Caco-2 (cell line): ENCODE measurements around the gene CMTM4. TPM values are rescaled to one million over a fixed set of nuclear protein-coding genes. Genes with fewer than 3 reads are reported as not detected.
A peak's percentile ranks its signal among the peaks of the same experiment; 100 is the strongest.

ENCODE experiments used
- BruUV-seq: library from RNA; stranded (reverse); fragments of 400-500 nt; replicated peaks from 2 replicates; lab custom pipeline; 2021; lab: Mats Ljungman, UMichigan
- CTCF ChIA-PET: fragments of 300-600 bp; sonication (Branson Sonifier 250); formaldehyde crosslinking; loops from one replicate; lab custom pipeline; 2022; ENCODE audit warnings: antibody characterized with exemption; lab: Charles Lee
- POLR2A ChIA-PET: fragments of 300-600 bp; sonication (Branson Sonifier 250); formaldehyde crosslinking; loops from one replicate; lab custom pipeline; 2022; ENCODE audit warnings: antibody characterized with exemption; lab: Charles Lee
- DNase-seq, 2 experiments: peaks; one replicate each; pipeline versions ENCODE4 v3.0.0 to v3.0.0-alpha.2; 2020 to 2022
- H3K27me3 ChIP-seq: replicated peaks from 2 replicates; pipeline ENCODE4 v1.6.0; 2011; ENCODE audit warnings: low read length; ENCODE audit not compliant: control insufficient read depth, insufficient read depth
- H3K36me3 ChIP-seq: 2 replicates; pipeline ENCODE4 v1.5.1; 2011; ENCODE audit warnings: low read length; ENCODE audit not compliant: control insufficient read depth, insufficient read depth
- H3K4me1 ChIP-seq: fragments of 250-450 bp; sonication (Bioruptor Pico); 2 replicates; pipeline ENCODE4 v1.5.1; 2020; ENCODE audit warnings: mild to moderate bottlenecking
- H3K4me3 ChIP-seq: 2 replicates; pipeline ENCODE4 v1.5.1; 2011; ENCODE audit warnings: low read depth, mild to moderate bottlenecking, control low read depth, low read length
- H3K9me3 ChIP-seq: fragments of 250-450 bp; sonication (Bioruptor Pico); 2 replicates; pipeline ENCODE4 v1.5.1; 2020; ENCODE audit warnings: mild to moderate bottlenecking, moderate library complexity
- H3K27ac Mint-ChIP-seq: one replicate; pipeline ENCODE4 v1.8.0; 2022; ENCODE audit warnings: mixed read lengths; ENCODE audit not compliant: unreplicated experiment
- H3K27me3 Mint-ChIP-seq: one replicate; pipeline ENCODE4 v1.8.0; 2022; ENCODE audit warnings: mixed read lengths; ENCODE audit not compliant: insufficient read depth, unreplicated experiment
- H3K36me3 Mint-ChIP-seq: one replicate; pipeline ENCODE4 v1.8.0; 2022; ENCODE audit warnings: mild to moderate bottlenecking, mixed read lengths; ENCODE audit not compliant: insufficient read depth, unreplicated experiment
- H3K4me1 Mint-ChIP-seq: one replicate; pipeline ENCODE4 v1.8.0; 2022; ENCODE audit warnings: low read depth, mixed read lengths; ENCODE audit not compliant: unreplicated experiment
- H3K4me3 Mint-ChIP-seq: one replicate; pipeline ENCODE4 v1.8.0; 2022; ENCODE audit warnings: mild to moderate bottlenecking, moderate library complexity, mixed read lengths; ENCODE audit not compliant: unreplicated experiment
- H3K9me3 Mint-ChIP-seq: one replicate; pipeline ENCODE4 v1.8.0; 2022; ENCODE audit warnings: mixed read lengths; ENCODE audit not compliant: unreplicated experiment
- intact Hi-C: fragments of 100-400 bp; cut with micrococcal nuclease; formaldehyde crosslinking; loops from one replicate; pipeline ENCODE4 v1.10.0; 2022; ENCODE audit not compliant: unreplicated experiment
- total RNA-seq: library from RNA; stranded (reverse); gene quantifications from 2 replicates; pipeline ENCODE4 v1.2.3, GENCODE V29; 2022
- TF ChIP-seq, protein P1 (sequence below), 2 experiments: fragments of 200-600 bp in 1 of 2; IDR thresholded peaks; 1 replicate in 1 of 2; 2 replicates in 1 of 2; pipeline versions ENCODE4 v1.5.1 to v1.8.0; 2011 to 2022; ENCODE audit warnings: antibody characterized with exemption in 1 of 2, control low read depth in 1 of 2, inconsistent platforms in 1 of 2, low read depth in 1 of 2, low read length in 1 of 2, mild to moderate bottlenecking in 1 of 2, moderate library complexity in 1 of 2; ENCODE audit not compliant: insufficient read depth in 1 of 2, severe bottlenecking in 1 of 2, unreplicated experiment in 1 of 2

The CMTM4 gene
- total RNA-seq, 1 experiment from 2014 or later, result 108 TPM

DNA sequence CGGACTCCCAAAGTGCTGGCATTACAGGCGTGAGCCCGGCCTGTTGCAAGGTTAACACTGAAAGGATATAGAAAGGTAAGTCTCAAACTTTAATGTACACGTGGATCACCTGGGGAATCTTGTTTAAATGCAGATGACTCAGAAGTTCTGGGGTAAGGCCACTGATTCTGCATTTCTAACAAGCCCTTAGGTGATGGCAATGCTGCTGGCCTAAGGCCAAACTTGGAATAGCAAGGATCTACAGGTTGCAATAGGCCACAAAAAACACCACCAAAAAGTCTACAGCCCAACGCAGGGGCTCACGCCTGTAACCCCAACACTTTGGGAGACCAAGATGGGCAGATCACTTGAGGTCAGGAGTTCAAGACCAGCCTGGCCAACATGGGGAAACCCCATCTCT lies 4.2 kb downstream of the CMTM4 start:
- Histone ChIP-seq H3K4me1 (peaks cover 27% of the 10 kb centered on the region), H3K36me3 (0 out of 2 replicates have a peak, but pooled peaks cover 1% of the 10 kb centered on the region), H3K4me3 (no peak overlapping the region), H3K27me3 (no peaks in the 10 kb centered on the region), H3K9me3 (no peaks in the 10 kb centered on the region)
- intact Hi-C loops, result no loop called here
- POLR2A ChIA-PET, result no interaction called here
- H3K27me3 Mint-ChIP-seq, result no peaks in the 10 kb centered on the region
- H3K9me3 Mint-ChIP-seq, result no peaks in the 10 kb centered on the region
- DNase-seq, result no peak
- peaks cover 33% of the 10 kb centered on the region for H3K4me1 Mint-ChIP-seq
- CTCF ChIA-PET, result interaction anchor here (1.1 kb wide), 1 partner anchor 30 kb away, joined by 3 read pairs; no protein-coding TSS in a partner anchor
- peaks cover 27% of the 10 kb centered on the region for H3K36me3 Mint-ChIP-seq
- no peak overlapping the region for H3K27ac Mint-ChIP-seq
- TF ChIP-seq, protein P1, sequence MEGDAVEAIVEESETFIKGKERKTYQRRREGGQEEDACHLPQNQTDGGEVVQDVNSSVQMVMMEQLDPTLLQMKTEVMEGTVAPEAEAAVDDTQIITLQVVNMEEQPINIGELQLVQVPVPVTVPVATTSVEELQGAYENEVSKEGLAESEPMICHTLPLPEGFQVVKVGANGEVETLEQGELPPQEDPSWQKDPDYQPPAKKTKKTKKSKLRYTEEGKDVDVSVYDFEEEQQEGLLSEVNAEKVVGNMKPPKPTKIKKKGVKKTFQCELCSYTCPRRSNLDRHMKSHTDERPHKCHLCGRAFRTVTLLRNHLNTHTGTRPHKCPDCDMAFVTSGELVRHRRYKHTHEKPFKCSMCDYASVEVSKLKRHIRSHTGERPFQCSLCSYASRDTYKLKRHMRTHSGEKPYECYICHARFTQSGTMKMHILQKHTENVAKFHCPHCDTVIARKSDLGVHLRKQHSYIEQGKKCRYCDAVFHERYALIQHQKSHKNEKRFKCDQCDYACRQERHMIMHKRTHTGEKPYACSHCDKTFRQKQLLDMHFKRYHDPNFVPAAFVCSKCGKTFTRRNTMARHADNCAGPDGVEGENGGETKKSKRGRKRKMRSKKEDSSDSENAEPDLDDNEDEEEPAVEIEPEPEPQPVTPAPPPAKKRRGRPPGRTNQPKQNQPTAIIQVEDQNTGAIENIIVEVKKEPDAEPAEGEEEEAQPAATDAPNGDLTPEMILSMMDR (IDR thresholded peaks at IDR 0.05; ENCODE audit: insufficient read depth in 1 of 2, low read depth in 1 of 2, low read length in 1 of 2, severe bottlenecking in 1 of 2, unreplicated experiment in 1 of 2), result no peak
- no TSS peak for BruUV-seq
- no peak overlapping the region for H3K4me3 Mint-ChIP-seq

DNA sequence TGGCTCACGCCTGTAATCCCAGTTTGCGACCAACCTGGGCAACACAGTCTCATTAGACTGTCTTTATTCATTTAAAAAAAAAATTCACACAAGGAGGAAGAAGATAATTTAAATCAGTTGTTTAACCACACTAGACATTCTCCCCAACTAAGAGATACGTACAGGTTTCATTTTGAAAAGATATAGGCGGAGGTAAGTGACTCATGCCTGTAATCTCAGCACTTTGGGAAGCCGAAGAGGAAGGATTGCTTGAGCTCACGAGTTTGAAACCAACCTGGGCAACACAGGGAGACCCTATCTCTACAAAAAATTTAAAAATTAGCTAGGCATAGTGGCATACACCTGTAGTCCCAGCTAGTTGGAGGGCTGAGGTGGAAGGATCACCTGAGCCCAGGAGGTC lies 5.3 kb downstream of the CMTM4 start:
- Mint-ChIP-seq H3K36me3 (peaks cover 19% of the 10 kb centered on the region), H3K27ac (peak overlapping the region; percentile 21), H3K4me3 (no peak overlapping the region), H3K4me1 (peaks cover 33% of the 10 kb centered on the region), H3K9me3 (no peaks in the 10 kb centered on the region), H3K27me3 (no peaks in the 10 kb centered on the region)
- TF ChIP-seq, protein P1 (IDR thresholded peaks at IDR 0.05; ENCODE audit: insufficient read depth in 1 of 2, low read depth in 1 of 2, low read length in 1 of 2, severe bottlenecking in 1 of 2, unreplicated experiment in 1 of 2), result no peak
- no peak overlapping the region for H3K4me3 ChIP-seq
- no TSS peak for BruUV-seq
- H3K36me3 ChIP-seq, result 0 out of 2 replicates have a peak, but pooled peaks cover 1% of the 10 kb centered on the region
- no peaks in the 10 kb centered on the region for H3K27me3 ChIP-seq
- H3K9me3 ChIP-seq, result no peaks in the 10 kb centered on the region
- no peak for DNase-seq
- POLR2A ChIA-PET, result interaction anchor here (0.6 kb wide), 1 partner anchor 23 kb away, joined by 6 read pairs; no protein-coding TSS in a partner anchor
- intact Hi-C loops, result no loop called here
- peaks cover 27% of the 10 kb centered on the region for H3K4me1 ChIP-seq
- CTCF ChIA-PET, result interaction anchor here (1.1 kb wide), 1 partner anchor 28 kb away, joined by 3 read pairs; no protein-coding TSS in a partner anchor

DNA sequence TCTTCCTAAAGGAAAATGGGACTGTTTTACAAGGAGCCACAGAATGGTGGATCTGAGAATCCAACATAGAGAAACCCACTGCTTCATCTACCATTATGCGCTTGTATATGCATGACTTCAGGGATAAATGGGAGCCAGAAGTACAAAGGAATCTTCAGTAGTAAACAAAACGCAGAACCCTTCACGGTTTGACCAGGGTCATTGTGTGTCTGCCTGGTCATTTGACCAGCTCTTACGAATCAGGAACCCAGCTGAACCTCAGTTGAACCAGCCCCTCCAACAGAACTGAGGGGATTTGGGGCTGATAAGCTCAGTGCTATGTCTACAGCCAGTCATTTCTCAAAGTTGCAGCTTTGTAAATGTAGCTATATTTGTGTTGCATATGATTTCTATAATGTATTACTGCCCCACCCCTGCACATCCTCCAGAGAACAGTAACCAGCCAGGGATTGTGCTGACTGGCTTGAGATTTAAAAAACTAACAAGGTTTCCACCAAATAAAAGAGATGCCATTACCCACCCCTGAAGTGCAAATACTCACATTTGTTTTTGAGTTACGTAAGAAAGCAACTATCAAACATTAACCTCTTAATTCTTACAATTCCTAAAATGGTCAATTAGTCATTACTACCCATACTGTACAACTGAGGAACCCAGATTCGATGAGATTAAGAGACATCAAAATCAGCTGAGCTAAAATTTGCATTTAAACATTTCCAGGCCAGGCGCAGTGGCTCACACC lies 6.3 kb downstream of the CMTM4 start:
- POLR2A ChIA-PET, result interaction anchor here (0.5 to 0.6 kb wide), 2 partner anchors 9 to 1936 kb away, joined by 3 to 5 read pairs; no protein-coding TSS in a partner anchor
- no TSS peak for BruUV-seq

More for the DNA sequence above, 6.3 kb downstream of the CMTM4 start:
- TF ChIP-seq, protein P1 (IDR thresholded peaks at IDR 0.05; ENCODE audit: insufficient read depth in 1 of 2, low read depth in 1 of 2, low read length in 1 of 2, severe bottlenecking in 1 of 2, unreplicated experiment in 1 of 2), result no peak
- intact Hi-C loops, result no loop called here
- CTCF ChIA-PET, result no interaction called here
- Histone ChIP-seq H3K27me3 (no peaks in the 10 kb centered on the region), H3K36me3 (0 out of 2 replicates have a peak, but pooled peaks cover 1% of the 10 kb centered on the region), H3K9me3 (no peaks in the 10 kb centered on the region), H3K4me1 (peaks cover 27% of the 10 kb centered on the region), H3K4me3 (no peak overlapping the region)
- Mint-ChIP-seq H3K4me1 (peaks cover 32% of the 10 kb centered on the region), H3K27ac (no peak overlapping the region), H3K36me3 (peaks cover 13% of the 10 kb centered on the region), H3K9me3 (no peaks in the 10 kb centered on the region), H3K4me3 (no peak overlapping the region), H3K27me3 (no peaks in the 10 kb centered on the region)
- DNase-seq, result peak in 1 of 2 experiments; percentile 22
